Activated naive CD4-positive, alpha-beta T cell treated with anti-CD3 and anti-CD28 coated beads, Interleukin-2, amount 10 ng/mL, durations not matched to agents 5 hours and 36 hours (primary cell): ENCODE data around the gene CLTB. TPM values are rescaled to one million over a fixed set of nuclear protein-coding genes. Genes with fewer than 3 reads are reported as not detected.

Source experiments
- microRNA-seq: library from miRNA; unstranded; fragments of <30 nt; microRNA quantifications from one replicate; pipeline ENCODE4 v1.2.0, GENCODE V29; 2022; ENCODE audit warnings: borderline microRNAs expressed, borderline replicate concordance
- total RNA-seq, 2 experiments: library from RNA; stranded (reverse); gene quantifications; one replicate each; pipeline ENCODE4 v1.2.3, GENCODE V29; 2021

The CLTB gene, protein sequence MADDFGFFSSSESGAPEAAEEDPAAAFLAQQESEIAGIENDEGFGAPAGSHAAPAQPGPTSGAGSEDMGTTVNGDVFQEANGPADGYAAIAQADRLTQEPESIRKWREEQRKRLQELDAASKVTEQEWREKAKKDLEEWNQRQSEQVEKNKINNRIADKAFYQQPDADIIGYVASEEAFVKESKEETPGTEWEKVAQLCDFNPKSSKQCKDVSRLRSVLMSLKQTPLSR
- 10 to 100 TPM; 54.6 to 58.6 TPM for total RNA-seq

DNA sequence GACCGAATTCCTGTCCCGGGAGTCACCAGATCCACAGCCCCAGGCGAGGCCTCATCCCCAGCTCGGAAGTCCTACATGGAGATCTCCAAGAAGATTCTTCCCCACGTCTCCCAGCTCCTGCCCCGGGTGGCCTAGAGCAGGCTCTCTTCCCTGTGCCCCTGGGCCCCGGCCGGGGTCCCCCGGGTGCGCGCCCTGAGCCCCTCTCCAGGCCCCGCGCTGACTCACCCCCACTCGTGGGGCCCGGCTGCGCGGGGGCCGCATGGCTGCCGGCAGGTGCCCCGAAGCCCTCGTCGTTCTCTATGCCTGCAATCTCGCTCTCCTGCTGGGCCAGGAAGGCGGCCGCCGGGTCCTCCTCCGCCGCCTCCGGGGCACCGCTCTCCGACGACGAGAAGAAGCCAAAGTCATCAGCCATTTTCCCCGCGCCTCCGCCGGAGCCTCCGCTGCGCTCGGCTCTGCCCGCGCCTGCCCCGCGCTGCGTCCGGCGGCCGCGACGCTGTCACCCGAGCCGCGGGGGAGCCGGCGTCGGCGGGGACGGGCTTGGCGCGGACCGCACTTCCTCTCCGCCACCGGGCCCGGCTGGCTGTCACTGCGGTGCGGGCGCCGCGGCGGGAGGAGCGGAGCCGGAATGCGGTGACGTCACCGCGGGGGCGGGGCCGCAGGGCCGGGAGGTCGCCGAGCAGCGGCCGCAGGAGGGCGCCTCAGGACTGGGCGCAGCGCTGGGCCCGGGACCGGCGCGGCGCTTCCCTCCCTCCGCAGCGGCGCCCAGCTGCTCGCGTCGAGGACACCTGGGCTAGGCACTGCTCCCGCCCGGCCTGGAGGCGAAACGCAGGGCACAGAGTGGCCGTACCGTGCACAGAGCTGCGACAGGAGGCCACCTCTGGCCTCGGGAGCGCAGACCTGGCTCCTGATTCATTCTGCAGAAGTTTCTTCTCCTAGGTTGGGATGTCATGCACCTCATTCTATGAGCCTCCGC, at the start of gene CLTB:
Gene CLTB, minus strand, starts transcription at position 588 of the 973 bp plus-strand sequence. Its CDS starts 176 bp downstream, at position 412.

DNA sequence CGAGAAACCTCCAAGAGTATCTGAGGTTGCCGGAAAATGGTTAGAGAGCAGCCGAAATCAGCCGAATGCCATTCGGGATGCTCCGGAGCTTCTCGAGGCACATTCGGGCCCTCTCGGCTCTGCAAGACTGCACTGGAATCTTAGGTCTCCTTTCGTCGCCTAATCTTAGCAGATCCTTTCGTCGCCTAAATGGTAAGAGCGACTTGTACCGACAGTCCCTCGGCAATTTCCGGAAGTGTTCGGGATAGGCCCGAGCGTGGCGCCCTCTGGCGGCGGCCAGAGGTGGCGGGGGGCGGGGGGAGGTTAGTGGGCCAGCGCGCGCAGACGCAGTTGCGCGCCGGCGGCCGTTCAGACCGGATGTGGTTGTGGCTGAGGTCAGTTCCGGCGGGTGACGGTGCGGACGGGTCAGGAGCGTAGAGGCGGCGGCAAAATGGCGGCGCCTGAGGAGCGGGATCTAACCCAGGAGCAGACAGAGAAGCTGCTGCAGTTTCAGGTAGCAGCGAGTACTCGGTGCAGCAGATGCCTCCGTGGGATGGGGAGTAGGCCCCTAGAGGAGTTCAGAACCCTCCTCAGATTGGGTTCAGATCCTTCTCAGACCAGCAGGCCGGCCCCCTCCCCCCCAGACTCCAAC, 31.8 kb upstream of the CLTB start, which contains the start of gene FAF2:
Gene FAF2, plus strand, starts transcription at position 408 of the 631 bp plus-strand sequence. Its CDS starts 23 bp downstream, at position 431.

DNA sequence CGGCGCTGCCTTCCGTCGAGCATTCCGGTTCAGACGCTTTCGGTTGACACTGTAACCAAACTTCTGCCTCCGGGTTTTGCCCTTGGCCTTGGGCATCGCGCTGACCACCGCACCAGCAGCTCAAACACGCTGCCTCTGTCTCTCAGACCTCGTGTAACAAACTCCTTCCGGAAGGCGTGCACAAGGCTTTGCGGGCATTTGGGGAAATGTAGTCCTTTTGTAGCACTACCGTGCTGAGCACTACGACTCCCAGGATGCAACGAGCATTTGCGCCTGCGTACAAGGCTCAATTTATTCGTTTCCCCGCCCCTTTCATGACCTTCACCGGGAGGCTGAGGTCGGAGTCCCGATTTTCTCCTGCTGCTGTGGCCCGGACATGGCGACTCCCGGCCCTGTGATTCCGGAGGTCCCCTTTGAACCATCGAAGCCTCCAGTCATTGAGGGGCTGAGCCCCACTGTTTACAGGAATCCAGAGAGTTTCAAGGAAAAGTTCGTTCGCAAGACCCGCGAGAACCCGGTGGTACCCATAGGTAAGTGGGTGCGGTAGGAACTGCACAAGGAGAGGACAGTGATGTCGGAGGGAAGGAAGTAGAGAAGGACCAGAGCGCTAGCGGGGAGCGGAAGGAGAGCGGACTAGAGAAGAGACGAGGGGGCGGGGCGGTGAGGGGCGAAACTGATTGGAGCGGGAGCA, 27.8 kb downstream of the CLTB start, which contains the start of the genes HIGD2A and NOP16:
Gene HIGD2A, plus strand, starts transcription at position 308 of the 691 bp plus-strand sequence. Its CDS starts 69 bp downstream, at position 377.
Gene NOP16, minus strand, starts transcription at position 155 of the 691 bp plus-strand sequence. Its CDS starts 59 bp downstream, at position 96.

DNA sequence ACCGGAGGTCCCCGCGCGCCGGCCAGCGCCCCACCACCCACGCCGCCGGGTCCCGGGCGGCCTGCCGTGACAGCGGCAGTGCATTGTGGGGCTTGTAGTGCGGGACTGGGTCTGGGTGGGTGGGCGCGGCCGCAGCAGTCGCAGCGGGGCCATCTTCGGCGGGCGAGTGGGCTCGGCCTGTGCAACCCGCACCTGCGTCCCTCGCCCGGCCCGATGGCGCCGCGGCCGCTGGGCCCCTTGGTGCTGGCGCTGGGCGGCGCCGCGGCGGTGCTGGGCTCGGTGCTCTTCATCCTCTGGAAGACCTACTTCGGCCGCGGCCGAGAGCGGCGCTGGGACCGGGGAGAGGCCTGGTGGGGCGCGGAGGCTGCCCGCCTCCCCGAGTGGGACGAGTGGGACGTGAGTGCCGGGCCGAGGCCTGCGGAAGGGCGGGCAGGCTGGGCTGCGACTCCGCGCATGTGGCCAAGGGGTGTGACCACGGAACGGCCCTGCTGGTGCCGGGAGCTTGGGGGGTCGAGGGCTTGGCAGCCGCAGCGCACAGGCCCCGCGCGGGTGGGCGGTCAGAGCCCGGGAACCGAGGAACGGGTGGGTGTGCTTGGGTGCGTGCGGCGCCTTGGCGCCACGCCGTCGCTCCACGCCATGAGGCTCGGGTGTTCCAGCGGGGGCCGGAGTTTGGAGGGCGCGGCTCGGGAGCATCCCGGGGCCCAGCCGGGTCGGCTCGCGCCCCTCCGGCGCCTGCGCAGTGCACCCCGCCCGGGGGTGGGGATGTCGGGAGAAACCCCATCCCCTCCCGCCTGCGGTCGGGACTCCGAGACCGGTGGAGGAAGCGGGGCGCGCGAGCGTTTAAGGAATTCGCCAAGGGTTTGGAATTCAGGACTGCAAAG, 50.7 kb downstream of the CLTB start, which contains the start of gene ARL10:
Gene ARL10, plus strand, starts transcription at position 137 of the 881 bp plus-strand sequence. Its CDS starts 77 bp downstream, at position 214.

DNA sequence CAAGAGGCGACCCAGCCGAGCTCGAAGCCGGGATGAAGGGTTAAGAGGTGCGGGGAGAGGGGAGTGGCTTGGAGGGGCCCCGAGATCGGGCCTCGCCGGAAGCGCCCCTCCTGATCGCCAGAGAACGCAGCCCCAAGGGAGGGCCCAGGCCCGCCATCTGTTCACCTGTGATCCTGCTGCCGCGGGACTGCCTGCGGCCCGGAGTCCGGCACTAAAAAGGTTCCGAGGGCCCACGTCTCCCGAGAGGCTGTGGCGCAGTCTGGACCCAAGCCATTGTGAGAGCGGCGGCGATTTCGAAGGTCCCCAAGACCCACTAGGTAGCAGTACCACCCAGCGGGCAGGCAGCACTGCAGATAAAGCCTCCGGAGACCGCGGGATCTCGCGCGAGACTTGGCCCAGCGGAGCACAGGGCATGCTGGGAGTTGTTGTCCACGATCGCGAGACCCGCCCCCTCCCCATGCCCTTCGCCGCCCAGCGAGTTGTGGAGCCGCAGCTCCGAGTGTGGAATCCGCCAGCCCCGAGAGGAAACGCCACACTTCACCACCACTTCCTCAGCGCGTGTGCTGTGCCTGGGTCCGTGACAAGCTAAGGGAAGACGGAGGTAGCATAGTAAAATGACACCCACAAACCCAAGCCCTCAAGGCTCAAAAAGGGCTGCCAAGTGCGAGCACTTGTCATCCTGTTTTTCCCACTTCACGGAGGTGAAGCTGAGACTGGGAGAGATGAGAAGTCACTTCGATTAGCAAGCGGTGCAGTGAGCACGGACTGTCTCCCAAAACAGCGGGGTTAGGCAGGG, 54.7 kb downstream of the CLTB start, which contains the start of gene KIAA1191:
Gene KIAA1191, minus strand, starts transcription at position 328 of the 796 bp plus-strand sequence. CDS start 2,256 bp downstream, outside the sequence.

Small RNA genes within 50 kb of the gene (microRNA-seq; reads per million reads assigned to microRNA genes)
- 1.3 reads per million for gene MIR1271

Other genes starting within 250 kb of the CLTB start
- gene SIMC1, start 178.1 kb downstream of the CLTB start, total RNA-seq, result 10 to 100 TPM; 28.9 to 29.3 TPM
- 10 to 100 TPM; 50.8 to 51.1 TPM for gene KIAA1191, start 54.8 kb downstream of the CLTB start, total RNA-seq
- 10 to 100 TPM; 11.6 to 15.9 TPM for gene ARL10, start 51.1 kb downstream of the CLTB start, total RNA-seq
- gene NOP16, start 27.9 kb downstream of the CLTB start, total RNA-seq, result 10 to 100 TPM; 29.3 to 29.7 TPM
- 100 to 1,000 TPM; 185 to 189 TPM for gene HIGD2A, start 27.8 kb downstream of the CLTB start, total RNA-seq
- 10 to 100 TPM; 32.6 to 34.7 TPM for gene FAF2, start 31.8 kb upstream of the CLTB start, total RNA-seq
- gene RNF44, start 120.9 kb upstream of the CLTB start, total RNA-seq, result 100 to 1,000 TPM; 161 to 165 TPM
- gene CDHR2, start 132.8 kb upstream of the CLTB start, total RNA-seq, result 1 to 10 TPM; 1.9 to 2.1 TPM
- gene GPRIN1, start 193.6 kb upstream of the CLTB start, total RNA-seq, result 1 to 10 TPM; 2.2 to 2.3 TPM
- not detected for gene SNCB, start 214.0 kb upstream of the CLTB start, total RNA-seq
- gene EIF4E1B, start 214.1 kb upstream of the CLTB start, total RNA-seq, result not detected
- gene TSPAN17, start 230.9 kb upstream of the CLTB start, total RNA-seq, result 10 to 100 TPM; 44.6 to 48.0 TPM